IMR-90 (cell line): ENCODE measurements around the gene SLAMF6. TPM values are rescaled to one million over a fixed set of nuclear protein-coding genes. Genes with fewer than 3 reads are reported as not detected.

Source experiments
- ATAC-seq: fragments of 200-7000 bp; cut with Tn5 transposase; 2 replicates; pipeline ENCODE4 v1.9.1; 2020; ENCODE audit warnings: low read depth, mild to moderate bottlenecking, moderate library complexity
- BruUV-seq: library from RNA; stranded (reverse); fragments of 400-500 nt; replicated peaks from 2 replicates; lab custom pipeline; 2021; lab: Mats Ljungman, UMichigan
- CTCF ChIA-PET: fragments of 300-600 bp; formaldehyde crosslinking; extraction: SDS; loops from one replicate; lab custom pipeline; 2021; ENCODE audit warnings: antibody characterized with exemption; lab: Yijun Ruan, JAX
- POLR2A ChIA-PET: fragments of 300-600 bp; sonication (Branson Sonifier 250); formaldehyde crosslinking; loops from one replicate; lab custom pipeline; 2022; ENCODE audit warnings: antibody characterized with exemption; ENCODE audit not compliant: unreplicated experiment; lab: Charles Lee
- DNase-seq: peaks from one replicate; pipeline ENCODE4 v3.0.0; 2013
- H2AFZ ChIP-seq: replicated peaks from 2 replicates; pipeline ENCODE3; 2013; ENCODE audit warnings: low read length, mild to moderate bottlenecking; ENCODE audit not compliant: poor library complexity
- H2AK5ac ChIP-seq: 2 replicates; pipeline ENCODE4 v1.6.1; 2013; ENCODE audit warnings: low read depth, low read length, inconsistent platforms
- H2AK9ac ChIP-seq: replicated peaks from 2 replicates; pipeline ENCODE3; 2013; ENCODE audit warnings: mild to moderate bottlenecking, low read depth, low read length, moderate library complexity; ENCODE audit not compliant: poor library complexity
- H2BK120ac ChIP-seq: 2 replicates; pipeline ENCODE4 v1.6.1; 2013; ENCODE audit warnings: low read depth, low read length, inconsistent platforms
- H2BK15ac ChIP-seq: 3 replicates; pipeline ENCODE4 v1.6.1; 2013; ENCODE audit warnings: low read depth, low read length, inconsistent platforms
- H2BK20ac ChIP-seq: 2 replicates; pipeline ENCODE4 v1.6.1; 2013; ENCODE audit warnings: low read depth, mild to moderate bottlenecking, inconsistent platforms, low read length, moderate library complexity
- H2BK5ac ChIP-seq: 2 replicates; pipeline ENCODE4 v1.6.1; 2013; ENCODE audit warnings: mild to moderate bottlenecking, low read depth, low read length, inconsistent platforms; ENCODE audit not compliant: poor library complexity, severe bottlenecking
- H3K14ac ChIP-seq: replicated peaks from 2 replicates; pipeline ENCODE4 v1.6.1; 2013; ENCODE audit warnings: low read depth, low read length, inconsistent platforms
- H3K18ac ChIP-seq: 2 replicates; pipeline ENCODE4 v1.6.1; 2013; ENCODE audit warnings: low read depth, low read length, control low read depth
- H3K23ac ChIP-seq: 2 replicates; pipeline ENCODE4 v1.6.1; 2013; ENCODE audit warnings: low read depth, low read length, inconsistent platforms
- H3K27ac ChIP-seq: 2 replicates; pipeline ENCODE4 v1.5.1; 2013; ENCODE audit warnings: mild to moderate bottlenecking, control low read depth, low read length; ENCODE audit not compliant: insufficient read depth
- H3K27me3 ChIP-seq: 2 replicates; pipeline ENCODE4 v1.6.1; 2013; ENCODE audit warnings: low read length; ENCODE audit not compliant: control insufficient read depth, insufficient read depth
- H3K36me3 ChIP-seq: 2 replicates; pipeline ENCODE4 v1.6.1; 2013; ENCODE audit warnings: low read length, mixed read lengths; ENCODE audit not compliant: control insufficient read depth, insufficient read depth
- H3K4ac ChIP-seq: 2 replicates; pipeline ENCODE4 v1.6.1; 2013; ENCODE audit warnings: low read depth, low read length, inconsistent platforms
- H3K4me1 ChIP-seq: 2 replicates; pipeline ENCODE4 v1.6.1; 2013; ENCODE audit warnings: low read length, mixed read lengths; ENCODE audit not compliant: control insufficient read depth, insufficient read depth
- H3K4me2 ChIP-seq: 2 replicates; pipeline ENCODE4 v1.6.1; 2013; ENCODE audit warnings: low read depth, mild to moderate bottlenecking, control low read depth, low read length, moderate library complexity
- H3K4me3 ChIP-seq: 2 replicates; pipeline ENCODE4 v1.5.1; 2013; ENCODE audit warnings: low read depth, mild to moderate bottlenecking, control low read depth, low read length, moderate library complexity; ENCODE audit not compliant: insufficient read depth
- H3K56ac ChIP-seq: 2 replicates; pipeline ENCODE4 v1.6.1; 2013; ENCODE audit warnings: low read length, inconsistent platforms; ENCODE audit not compliant: insufficient read depth; ENCODE audit errors: extremely low read depth
- H3K79me1 ChIP-seq, 2 experiments: 2 replicates each; pipeline ENCODE4 v1.6.1; 2013; ENCODE audit warnings: low read length in 2 of 2, inconsistent platforms in 1 of 2, low read depth in 1 of 2
- H3K9ac ChIP-seq: 2 replicates; pipeline ENCODE4 v1.6.1; 2013; ENCODE audit warnings: low read depth, low read length, control low read depth
- H3K9me1 ChIP-seq: 2 replicates; pipeline ENCODE4 v1.6.1; 2013; ENCODE audit warnings: low read length, inconsistent platforms; ENCODE audit not compliant: insufficient read depth
- H3K9me3 ChIP-seq: 2 replicates; pipeline ENCODE4 v1.6.1; 2013; ENCODE audit warnings: low read length; ENCODE audit not compliant: control insufficient read depth, insufficient read depth
- H4K20me1 ChIP-seq: 2 replicates; pipeline ENCODE4 v1.6.1; 2013; ENCODE audit warnings: low read length, inconsistent platforms; ENCODE audit not compliant: insufficient read depth
- H4K5ac ChIP-seq: 2 replicates; pipeline ENCODE4 v1.6.1; 2013; ENCODE audit warnings: mild to moderate bottlenecking, low read depth, low read length, control low read depth
- H4K8ac ChIP-seq, 2 experiments: 2 replicates each; pipeline ENCODE4 v1.6.1; 2013; ENCODE audit warnings: low read depth in 2 of 2, low read length in 2 of 2, control low read depth in 1 of 2, inconsistent platforms in 1 of 2
- H4K91ac ChIP-seq: 2 replicates; pipeline ENCODE4 v1.6.1; 2013; ENCODE audit warnings: low read depth, low read length, inconsistent platforms; ENCODE audit not compliant: insufficient read depth
- CEBPB ChIP-seq: IDR thresholded peaks from 2 replicates; pipeline ENCODE4 v1.6.1; 2012; ENCODE audit warnings: low read depth, low read length, improper control_type of control experiment
- CHD1 ChIP-seq: IDR thresholded peaks from 2 replicates; pipeline ENCODE4 v1.6.1; 2012; ENCODE audit warnings: low read depth, low read length, improper control_type of control experiment
- FOS ChIP-seq: fragments of 150-350 bp; IDR thresholded peaks from 2 replicates; pipeline ENCODE4 v1.6.1; 2016; ENCODE audit warnings: low read depth, low read length
- MAFK ChIP-seq: IDR thresholded peaks from 2 replicates; pipeline ENCODE4 v1.6.1; 2012; ENCODE audit warnings: low read depth, low read length, improper control_type of control experiment
- MXI1 ChIP-seq: IDR thresholded peaks from 2 replicates; pipeline ENCODE4 v1.6.1; 2012; ENCODE audit warnings: low read depth, mild to moderate bottlenecking, low read length, moderate library complexity, borderline replicate concordance
- RCOR1 ChIP-seq: IDR thresholded peaks from 2 replicates; pipeline ENCODE4 v1.6.1; 2012; ENCODE audit warnings: mild to moderate bottlenecking, low read length, improper control_type of control experiment; ENCODE audit not compliant: insufficient replicate concordance
- RFX5 ChIP-seq: IDR thresholded peaks from 2 replicates; pipeline ENCODE4 v1.8.0; 2012; ENCODE audit warnings: low read depth, mild to moderate bottlenecking, low read length, moderate library complexity
- SMC3 ChIP-seq: fragments of 150-350 bp; IDR thresholded peaks from 2 replicates; pipeline ENCODE4 v1.6.1; 2016; ENCODE audit warnings: low read depth, mild to moderate bottlenecking, antibody characterized with exemption, low read length, moderate library complexity
- WGBS, 2 experiments: methylation state at CpG; one replicate each; pipeline versions ENCODE4 v1.1.5 to v1.1.7; 2013; ENCODE audit warnings: missing lambda C conversion rate in 2 of 2; ENCODE audit not compliant: insufficient read length in 1 of 2; ENCODE audit errors: extremely low coverage in 2 of 2; 5-methylcytosine and 5-hydroxymethylcytosine counted together
- dilution Hi-C: fragments of 300-500 bp; cut with HindIII; formaldehyde crosslinking; loops from one replicate; pipeline ENCODE4 v1.14.3; 2018; ENCODE audit warnings: low sequenced_read_pairs; ENCODE audit not compliant: unreplicated experiment
- in situ Hi-C: fragments of 300-500 bp; cut with MboI; formaldehyde crosslinking; loops from 3 replicates; pipeline ENCODE4 v1.14.3; 2019; ENCODE audit warnings: low sequenced_read_pairs, inconsistent platforms, mixed read lengths
- intact Hi-C: fragments of 100-400 bp; cut with micrococcal nuclease; formaldehyde crosslinking; loops from 2 replicates; pipeline ENCODE4 v1.10.0; 2022
- polyA plus RNA-seq, 3 experiments: library from polyadenylated mRNA; depleted of rRNA; stranded (reverse); fragments of >200 nt; gene quantifications; 2 replicates each; pipeline ENCODE4 v1.2.3, GENCODE V29; 2012; ENCODE audit warnings: low replicate concordance in 1 of 3
- total RNA-seq: library from RNA; depleted of rRNA; stranded (reverse); fragments of >200 nt; gene quantifications from 2 replicates; pipeline ENCODE4 v1.2.3, GENCODE V29; 2012
- TF ChIP-seq, protein P1 (sequence below): fragments of 150-350 bp; IDR thresholded peaks from 2 replicates; pipeline ENCODE4 v1.6.1; 2016; ENCODE audit warnings: low read depth, mild to moderate bottlenecking, low read length, moderate library complexity, borderline replicate concordance

Gene SLAMF6
- total and polyA plus RNA-seq, 2 of the 4 experiments (the other 2 are of a cell fraction) = not detected

- BruUV-seq = no TSS peak
- H4K91ac ChIP-seq = no peak overlapping the region
- DNase-seq (no peak), ATAC-seq (no peak)
- no peak overlapping the region for H2BK15ac ChIP-seq
- H4K20me1 ChIP-seq = no peaks in the 10 kb centered on the region
- no peak overlapping the region for H2BK120ac ChIP-seq
- no peak overlapping the region for H3K18ac ChIP-seq
- H3K56ac ChIP-seq = no peak overlapping the region
- no peak overlapping the region for H3K4me2 ChIP-seq
- no peak overlapping the region for H3K9ac ChIP-seq
- H2BK20ac ChIP-seq = no peak overlapping the region
- ChIA-PET POLR2A (no interaction called here), CTCF (no interaction called here)
- no peak overlapping the region for H4K8ac ChIP-seq
- H3K4ac ChIP-seq = no peak overlapping the region
- no CpG with 5 or more reads among the region's 4 CpGs for WGBS, 2 experiments
- no peaks in the 10 kb centered on the region for H3K36me3 ChIP-seq
- H3K27ac ChIP-seq = no peak overlapping the region
- H2BK5ac ChIP-seq = no peak overlapping the region
- no peaks in the 10 kb centered on the region for H3K27me3 ChIP-seq
- H3K14ac ChIP-seq = no peak overlapping the region
- H3K79me1 ChIP-seq = no peaks in the 10 kb centered on the region
- H3K9me3 ChIP-seq = no peaks in the 10 kb centered on the region
- dilution Hi-C loops (no loop called here), intact Hi-C loops (no loop called here), in situ Hi-C loops (no loop called here)
- H3K4me1 ChIP-seq = no peaks in the 10 kb centered on the region
- no peak overlapping the region for H3K4me3 ChIP-seq
- H3K23ac ChIP-seq = no peak overlapping the region
- H3K9me1 ChIP-seq = no peaks in the 10 kb centered on the region
- H2AK5ac ChIP-seq = no peak overlapping the region
- H4K5ac ChIP-seq = no peak overlapping the region
- TF ChIP-seq, protein P1, sequence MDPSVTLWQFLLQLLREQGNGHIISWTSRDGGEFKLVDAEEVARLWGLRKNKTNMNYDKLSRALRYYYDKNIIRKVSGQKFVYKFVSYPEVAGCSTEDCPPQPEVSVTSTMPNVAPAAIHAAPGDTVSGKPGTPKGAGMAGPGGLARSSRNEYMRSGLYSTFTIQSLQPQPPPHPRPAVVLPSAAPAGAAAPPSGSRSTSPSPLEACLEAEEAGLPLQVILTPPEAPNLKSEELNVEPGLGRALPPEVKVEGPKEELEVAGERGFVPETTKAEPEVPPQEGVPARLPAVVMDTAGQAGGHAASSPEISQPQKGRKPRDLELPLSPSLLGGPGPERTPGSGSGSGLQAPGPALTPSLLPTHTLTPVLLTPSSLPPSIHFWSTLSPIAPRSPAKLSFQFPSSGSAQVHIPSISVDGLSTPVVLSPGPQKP = no peak
- no peak for TF ChIP-seq CHD1
- no peak for TF ChIP-seq RFX5
- TF ChIP-seq SMC3 = no peak
- TF ChIP-seq RCOR1 = no peak
- no peak for TF ChIP-seq MXI1
- TF ChIP-seq MAFK = no peak
- TF ChIP-seq FOS = no peak
- TF ChIP-seq CEBPB = no peak
- H2AK9ac ChIP-seq = no peak overlapping the region
- H2AFZ ChIP-seq = no peak overlapping the region
Observed at GRCh38 chr1:160438317-160438918, 84.6 kb downstream of the SLAMF6 start.
